Progenitor cell of endocrine pancreas (in vitro differentiated cells): ENCODE data around the gene PACSIN1. TPM values are rescaled to one million over a fixed set of nuclear protein-coding genes. Genes with fewer than 3 reads are reported as not detected.
A peak's percentile ranks its signal among the peaks of the same experiment; 100 is the strongest.

Experiments
- DNase-seq: peaks from one replicate; pipeline ENCODE4 v3.0.0; 2021; ENCODE audit warnings: low spot score; ENCODE audit not compliant: unreplicated experiment
- H3K27ac Mint-ChIP-seq: 2 replicates; pipeline ENCODE4 v1.8.0; 2021; ENCODE audit warnings: mild to moderate bottlenecking, moderate library complexity, mixed read lengths
- H3K27me3 Mint-ChIP-seq: 2 replicates; pipeline ENCODE4 v1.8.0; 2021; ENCODE audit warnings: mixed read lengths
- H3K36me3 Mint-ChIP-seq: 2 replicates; pipeline ENCODE4 v1.8.0; 2022; ENCODE audit warnings: mixed read lengths; ENCODE audit not compliant: insufficient read depth
- H3K4me1 Mint-ChIP-seq: 2 replicates; pipeline ENCODE4 v1.8.0; 2021; ENCODE audit warnings: low read depth, mixed read lengths
- H3K4me3 Mint-ChIP-seq: 2 replicates; pipeline ENCODE4 v1.8.0; 2021; ENCODE audit warnings: low read depth, mild to moderate bottlenecking, moderate library complexity, mixed read lengths
- H3K9me3 Mint-ChIP-seq: 2 replicates; pipeline ENCODE4 v1.8.0; 2021; ENCODE audit warnings: low read depth, mixed read lengths
- CTCF ChIP-seq: fragments of 200-600 bp; sonication (generic); IDR thresholded peaks from one replicate; pipeline ENCODE4 v1.5.0; 2021; ENCODE audit warnings: antibody characterized with exemption, mild to moderate bottlenecking; ENCODE audit not compliant: unreplicated experiment
- total RNA-seq: library from RNA; stranded (reverse); gene quantifications from 2 replicates; pipeline ENCODE4 v1.2.1, GENCODE V29; 2021

PACSIN1 gene
- total RNA-seq, 1 donor from 2014 or later, result 0.72 TPM

DNA sequence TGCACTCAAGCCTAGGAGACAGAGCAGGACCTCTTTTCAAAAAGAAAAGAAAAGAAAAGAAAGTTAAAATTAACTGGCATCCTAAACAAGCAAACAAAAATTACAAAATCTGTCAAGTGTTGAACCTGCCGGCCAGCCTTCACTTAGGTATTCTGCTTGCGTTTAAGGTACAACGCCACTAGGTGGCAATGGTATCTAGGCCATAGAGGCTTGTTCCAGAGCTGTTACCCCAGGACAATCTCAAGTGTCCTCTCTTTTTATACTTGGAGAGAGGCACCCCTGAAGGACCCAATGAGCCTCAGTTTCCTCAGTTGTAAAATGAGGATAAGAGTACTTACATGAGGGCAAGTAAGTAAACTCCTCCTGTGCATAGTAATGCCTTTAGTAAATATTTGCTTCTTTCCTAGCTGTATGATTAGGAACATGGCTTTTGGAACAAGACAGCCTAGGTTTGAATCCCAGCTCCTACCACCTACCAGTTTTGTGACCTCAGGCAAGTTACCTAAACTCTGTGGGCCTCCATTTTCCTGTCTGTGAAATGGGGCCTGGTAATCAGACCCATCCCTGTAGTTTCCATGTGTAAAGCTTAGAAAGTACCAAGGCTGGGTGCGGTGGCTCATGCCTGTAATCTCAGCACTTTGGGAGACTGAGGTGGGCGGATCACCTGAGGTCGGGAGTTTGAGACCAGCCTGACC is 5.8 kb upstream of the PACSIN1 start:
- Mint-ChIP-seq H3K27ac (no peak overlapping the region), H3K9me3 (no peaks in the 10 kb centered on the region), H3K36me3 (no peaks in the 10 kb centered on the region), H3K27me3 (peaks cover 21% of the 10 kb centered on the region), H3K4me3 (no peak overlapping the region), H3K4me1 (peaks cover 3% of the 10 kb centered on the region)
- peak; percentile 74 for TF ChIP-seq CTCF
- no peak for DNase-seq

DNA sequence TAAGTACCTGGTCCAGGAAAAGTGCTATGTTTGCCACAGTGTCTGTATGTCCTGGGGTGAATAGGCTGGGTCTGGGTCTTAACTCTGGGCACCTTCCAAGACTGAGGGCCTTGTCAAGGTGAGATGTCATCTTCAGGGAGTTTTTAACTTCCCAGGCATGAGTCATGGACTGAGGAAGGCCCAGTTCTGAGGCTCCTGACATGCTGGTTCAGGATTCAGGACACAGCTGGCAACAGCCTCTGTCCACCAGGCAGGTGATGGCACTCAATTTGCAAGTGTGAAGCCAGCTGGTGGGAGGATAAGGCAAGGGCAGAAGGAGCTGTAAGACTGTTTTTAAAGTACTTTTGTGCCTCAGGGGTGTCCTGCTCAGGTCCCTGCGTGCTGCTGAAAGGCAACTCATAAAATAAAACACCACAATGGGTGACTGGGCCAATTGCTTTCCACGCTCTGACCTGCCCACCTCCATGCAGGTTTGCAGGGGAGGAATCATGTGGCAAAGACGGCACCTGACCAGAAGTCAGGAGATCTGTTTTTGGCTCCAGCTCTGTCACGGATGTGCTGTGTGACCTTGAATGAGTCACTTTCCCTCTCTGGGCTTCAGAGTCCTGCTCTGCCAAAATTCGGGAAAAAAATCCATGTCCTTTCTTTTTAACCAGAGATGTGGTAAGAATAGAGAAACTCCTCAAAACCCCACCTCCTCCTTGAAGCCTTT is 4.9 kb upstream of the PACSIN1 start:
- no peak overlapping the region for H3K27ac Mint-ChIP-seq

DNA sequence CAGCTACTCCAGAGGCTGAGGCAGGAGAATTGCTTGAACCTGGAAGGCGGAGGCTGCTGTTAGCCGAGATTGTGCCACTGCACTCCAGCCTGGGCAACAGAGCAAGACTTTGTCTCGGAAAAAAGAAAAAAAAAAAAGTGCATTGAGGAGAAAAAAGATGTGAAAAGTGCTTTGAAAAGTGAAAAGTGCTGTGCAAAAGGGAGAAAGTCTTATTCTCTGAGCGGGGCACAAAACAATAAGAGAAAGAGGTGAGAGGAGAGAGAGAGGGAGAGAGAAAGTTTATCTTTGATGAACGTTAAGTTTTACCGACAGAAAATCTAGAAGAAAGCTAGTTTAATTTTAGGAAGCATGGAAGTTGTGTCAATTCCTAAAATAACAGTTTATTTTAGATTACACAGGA is 3.9 kb upstream of the PACSIN1 start:
- Mint-ChIP-seq H3K27ac (no peak overlapping the region), H3K36me3 (no peaks in the 10 kb centered on the region), H3K9me3 (no peaks in the 10 kb centered on the region), H3K4me1 (peaks cover 7% of the 10 kb centered on the region), H3K27me3 (peaks cover 28% of the 10 kb centered on the region), H3K4me3 (no peak overlapping the region)
- no peak for DNase-seq
- no peak for TF ChIP-seq CTCF

More for the DNA sequence above, 4.9 kb upstream of the PACSIN1 start:
- no peaks in the 10 kb centered on the region for H3K36me3 Mint-ChIP-seq
- no peaks in the 10 kb centered on the region for H3K9me3 Mint-ChIP-seq
- peaks cover 26% of the 10 kb centered on the region for H3K27me3 Mint-ChIP-seq
- H3K4me3 Mint-ChIP-seq, result no peak overlapping the region
- TF ChIP-seq CTCF, result no peak
- no peak for DNase-seq
- H3K4me1 Mint-ChIP-seq, result peaks cover 7% of the 10 kb centered on the region

- H3K9me3 Mint-ChIP-seq, result no peaks in the 10 kb centered on the region
- TF ChIP-seq CTCF, result no peak
- H3K4me3 Mint-ChIP-seq, result no peak overlapping the region
- peaks cover 31% of the 10 kb centered on the region for H3K27me3 Mint-ChIP-seq
- peaks cover 7% of the 10 kb centered on the region for H3K4me1 Mint-ChIP-seq
- no peaks in the 10 kb centered on the region for H3K36me3 Mint-ChIP-seq
- H3K27ac Mint-ChIP-seq, result no peak overlapping the region
- DNase-seq, result no peak
These were observed 3.3 kb upstream of the PACSIN1 start for GRCh38 chr6:34462551-34462971.

- no peaks in the 10 kb centered on the region for H3K9me3 Mint-ChIP-seq
- H3K4me3 Mint-ChIP-seq, result no peak overlapping the region
- H3K27ac Mint-ChIP-seq, result no peak overlapping the region
- no peaks in the 10 kb centered on the region for H3K36me3 Mint-ChIP-seq
- H3K4me1 Mint-ChIP-seq, result peaks cover 7% of the 10 kb centered on the region
- TF ChIP-seq CTCF, result no peak
- H3K27me3 Mint-ChIP-seq, result peaks cover 31% of the 10 kb centered on the region
- no peak for DNase-seq
These were observed 2.6 kb upstream of the PACSIN1 start for GRCh38 chr6:34463299-34463698.
